ENCODE measurements around the gene CTSO.

DNA sequence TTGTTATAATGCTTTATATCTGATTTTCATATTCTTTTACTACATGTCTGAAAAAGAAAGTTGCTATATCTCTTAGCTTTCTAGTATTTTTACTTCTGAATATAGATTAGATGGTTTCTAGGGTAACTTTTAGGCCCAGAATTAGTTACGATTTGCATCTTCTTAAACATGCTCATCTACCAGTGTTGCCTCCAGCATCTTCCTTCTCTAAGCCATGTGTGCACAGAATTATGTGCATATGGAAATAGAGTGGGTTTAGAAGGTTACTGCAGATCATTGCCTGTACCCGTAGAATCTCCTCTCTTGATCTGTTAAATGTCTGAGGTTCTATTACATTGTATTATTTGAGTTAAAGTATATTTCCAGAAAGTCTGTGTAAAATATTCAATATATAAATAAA, 52.7 kb downstream of the CTSO start:
- TF ChIP-seq, protein P1, sequence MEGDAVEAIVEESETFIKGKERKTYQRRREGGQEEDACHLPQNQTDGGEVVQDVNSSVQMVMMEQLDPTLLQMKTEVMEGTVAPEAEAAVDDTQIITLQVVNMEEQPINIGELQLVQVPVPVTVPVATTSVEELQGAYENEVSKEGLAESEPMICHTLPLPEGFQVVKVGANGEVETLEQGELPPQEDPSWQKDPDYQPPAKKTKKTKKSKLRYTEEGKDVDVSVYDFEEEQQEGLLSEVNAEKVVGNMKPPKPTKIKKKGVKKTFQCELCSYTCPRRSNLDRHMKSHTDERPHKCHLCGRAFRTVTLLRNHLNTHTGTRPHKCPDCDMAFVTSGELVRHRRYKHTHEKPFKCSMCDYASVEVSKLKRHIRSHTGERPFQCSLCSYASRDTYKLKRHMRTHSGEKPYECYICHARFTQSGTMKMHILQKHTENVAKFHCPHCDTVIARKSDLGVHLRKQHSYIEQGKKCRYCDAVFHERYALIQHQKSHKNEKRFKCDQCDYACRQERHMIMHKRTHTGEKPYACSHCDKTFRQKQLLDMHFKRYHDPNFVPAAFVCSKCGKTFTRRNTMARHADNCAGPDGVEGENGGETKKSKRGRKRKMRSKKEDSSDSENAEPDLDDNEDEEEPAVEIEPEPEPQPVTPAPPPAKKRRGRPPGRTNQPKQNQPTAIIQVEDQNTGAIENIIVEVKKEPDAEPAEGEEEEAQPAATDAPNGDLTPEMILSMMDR (IDR thresholded peaks at IDR 0.05) = no peak
- no peak for TF ChIP-seq POLR2A (IDR thresholded peaks at IDR 0.05)
- no peak for TF ChIP-seq POLR2AphosphoS5 (IDR thresholded peaks at IDR 0.05; ENCODE audit: insufficient read depth in 1 of 2, low read depth in 1 of 2)
